Lung (tissue), 12 donors: ENCODE data around the gene BMP2K. TPM values are rescaled to one million over a fixed set of nuclear protein-coding genes. Genes with fewer than 3 reads are reported as not detected.

Experiments
- ATAC-seq: fragments of 200-7000 bp; cut with Tn5 transposase; one replicate; pipeline ENCODE4 v1.9.1; 2020; ENCODE audit warnings: moderate number of reproducible peaks; ENCODE audit not compliant: insufficient read depth, low FRiP score
- DNase-seq, 3 donors: peaks; one replicate each; pipeline ENCODE4 v3.0.0-alpha.2; 2013 to 2017
- H3K27ac ChIP-seq, 2 donors: one replicate each; pipeline ENCODE4 v1.5.1; 2013; ENCODE audit warnings: mild to moderate bottlenecking in 2 of 2, moderate library complexity in 2 of 2, control low read depth in 1 of 2, inconsistent platforms in 1 of 2, low read depth in 1 of 2, low read length in 1 of 2
- H3K27me3 ChIP-seq, 3 donors: one replicate each; pipeline ENCODE4 v1.5.1; 2013; ENCODE audit warnings: low read length in 2 of 3; ENCODE audit not compliant: control insufficient read depth in 3 of 3, insufficient read depth in 3 of 3
- H3K36me3 ChIP-seq, 4 donors: one replicate each; pipeline ENCODE4 v1.5.1; 2013; ENCODE audit warnings: low read length in 4 of 4, mild to moderate bottlenecking in 1 of 4, moderate library complexity in 1 of 4; ENCODE audit not compliant: control insufficient read depth in 4 of 4, insufficient read depth in 4 of 4
- H3K4me1 ChIP-seq, 5 donors: one replicate each; pipeline ENCODE4 v1.5.1; 2013; ENCODE audit warnings: low read length in 5 of 5, mild to moderate bottlenecking in 2 of 5, moderate library complexity in 1 of 5; ENCODE audit not compliant: control insufficient read depth in 5 of 5, insufficient read depth in 5 of 5
- H3K4me3 ChIP-seq: one replicate; pipeline ENCODE4 v1.5.1; 2013; ENCODE audit warnings: mild to moderate bottlenecking, control low read depth, moderate library complexity
- H3K9ac ChIP-seq, 2 donors: one replicate each; pipeline ENCODE4 v1.5.1; 2013; ENCODE audit warnings: low read length in 2 of 2, control low read depth in 1 of 2; ENCODE audit not compliant: insufficient read depth in 1 of 2
- H3K9me3 ChIP-seq, 4 donors: one replicate each; pipeline ENCODE4 v1.5.1; 2013; ENCODE audit warnings: low read length in 3 of 4, mild to moderate bottlenecking in 1 of 4, moderate library complexity in 1 of 4; ENCODE audit not compliant: control insufficient read depth in 4 of 4, insufficient read depth in 3 of 4
- whole genome bisulfite sequencing, 2 donors: extraction: QIAGEN DNeasy Blood & Tissue Kit; methylation state at CpG; one replicate each; pipeline ENCODE4 v1.1.7; 2013; 5-methylcytosine and 5-hydroxymethylcytosine counted together
- polyA plus RNA-seq, 2 donors: library from polyadenylated mRNA; stranded (reverse); fragments of 200-250 nt; gene quantifications; one replicate each; pipeline ENCODE4 v1.2.1, GENCODE V29; 2013
- total RNA-seq, 2 donors: library from RNA; depleted of rRNA in 1 of 2; stranded (reverse); fragments of >200 nt in 1 of 2; gene quantifications; one replicate each; pipeline ENCODE4 v1.2.1, GENCODE V29; 2014 to 2021
- TF ChIP-seq, protein P1 (sequence below): IDR thresholded peaks from 2 replicates; pipeline ENCODE4 v1.5.1; 2012; ENCODE audit warnings: mild to moderate bottlenecking; ENCODE audit errors: control extremely low read depth, extremely low read depth
- donor health status: control.
- donor health status: control.
- donor health status: Bipolar disorder and iron deficiency.
- donor health status: healthy.
- donor health status: DM: yes; HTN: yes; CAD: no.

BMP2K gene
- total and polyA plus RNA-seq, 4 donors = 10.0 to 89.7 (median 26.0) TPM

DNA sequence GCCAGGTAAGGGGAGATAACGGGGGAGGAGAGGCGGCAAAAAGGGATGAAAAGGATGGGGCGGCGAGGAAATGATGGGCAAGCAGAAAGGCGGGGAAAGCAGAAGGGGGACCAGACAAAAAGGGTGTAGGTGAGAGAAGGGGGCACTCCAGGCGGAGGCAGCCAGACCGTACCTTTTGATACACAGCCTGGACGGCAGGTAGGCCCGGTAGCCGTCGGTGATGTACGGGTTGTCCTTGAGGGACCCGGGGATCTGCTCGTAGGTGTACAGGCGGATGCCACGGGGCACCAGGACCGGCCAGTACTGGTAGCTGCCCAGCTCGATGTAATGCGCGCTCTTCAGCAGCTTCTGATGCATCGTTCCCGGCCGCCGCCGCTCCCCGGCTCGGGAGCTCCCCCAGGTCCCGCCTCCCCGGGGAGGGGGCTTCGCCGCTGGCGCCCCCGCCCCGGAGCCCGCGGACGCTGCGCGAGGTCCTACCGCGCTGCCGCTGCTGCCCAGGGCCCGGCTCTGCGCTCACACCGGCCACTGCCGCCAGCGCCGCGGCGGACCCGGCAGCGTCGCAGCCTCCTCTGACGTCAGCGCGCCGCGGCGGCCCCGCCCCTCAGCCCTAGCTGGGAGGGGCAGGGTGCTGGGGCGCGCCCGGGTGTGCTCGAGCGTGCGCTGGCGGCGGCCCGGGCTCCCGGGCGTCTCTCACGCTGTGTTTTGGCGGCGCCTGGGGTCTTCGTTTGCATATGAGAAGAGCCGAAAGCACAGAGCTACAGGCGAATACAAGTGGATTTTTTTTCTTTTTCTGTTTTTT is 162.9 kb downstream of the BMP2K start, which contains the start of gene PAQR3:
Gene PAQR3, minus strand, starts transcription at position 571 of the 799 bp plus-strand sequence. Its CDS starts 214 bp downstream, at position 357.
- H3K4me1 ChIP-seq = peaks cover 0 to 12% (median 0%) of the 10 kb centered on the region in 5 donors
- DNase-seq = peak; percentile 85 to 93 (median 87)
- H3K9me3 ChIP-seq = no peaks in the 10 kb centered on the region
- H3K9ac ChIP-seq = peak within 1 kb of the TSS; percentile 87 to 98
- 0 to 1% methylated on average over 65 to 77 of the region's 77 CpGs for WGBS, 2 donors
- TF ChIP-seq, protein P1, sequence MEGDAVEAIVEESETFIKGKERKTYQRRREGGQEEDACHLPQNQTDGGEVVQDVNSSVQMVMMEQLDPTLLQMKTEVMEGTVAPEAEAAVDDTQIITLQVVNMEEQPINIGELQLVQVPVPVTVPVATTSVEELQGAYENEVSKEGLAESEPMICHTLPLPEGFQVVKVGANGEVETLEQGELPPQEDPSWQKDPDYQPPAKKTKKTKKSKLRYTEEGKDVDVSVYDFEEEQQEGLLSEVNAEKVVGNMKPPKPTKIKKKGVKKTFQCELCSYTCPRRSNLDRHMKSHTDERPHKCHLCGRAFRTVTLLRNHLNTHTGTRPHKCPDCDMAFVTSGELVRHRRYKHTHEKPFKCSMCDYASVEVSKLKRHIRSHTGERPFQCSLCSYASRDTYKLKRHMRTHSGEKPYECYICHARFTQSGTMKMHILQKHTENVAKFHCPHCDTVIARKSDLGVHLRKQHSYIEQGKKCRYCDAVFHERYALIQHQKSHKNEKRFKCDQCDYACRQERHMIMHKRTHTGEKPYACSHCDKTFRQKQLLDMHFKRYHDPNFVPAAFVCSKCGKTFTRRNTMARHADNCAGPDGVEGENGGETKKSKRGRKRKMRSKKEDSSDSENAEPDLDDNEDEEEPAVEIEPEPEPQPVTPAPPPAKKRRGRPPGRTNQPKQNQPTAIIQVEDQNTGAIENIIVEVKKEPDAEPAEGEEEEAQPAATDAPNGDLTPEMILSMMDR = no peak
- H3K27me3 ChIP-seq = no peaks in the 10 kb centered on the region
- peak within 1 kb of the TSS; percentile 91 for H3K4me3 ChIP-seq
- H3K36me3 ChIP-seq = no peaks in the 10 kb centered on the region
- peak; percentile 100 for ATAC-seq
- H3K27ac ChIP-seq = peak within 1 kb of the TSS; percentile 69 to 76

DNA sequence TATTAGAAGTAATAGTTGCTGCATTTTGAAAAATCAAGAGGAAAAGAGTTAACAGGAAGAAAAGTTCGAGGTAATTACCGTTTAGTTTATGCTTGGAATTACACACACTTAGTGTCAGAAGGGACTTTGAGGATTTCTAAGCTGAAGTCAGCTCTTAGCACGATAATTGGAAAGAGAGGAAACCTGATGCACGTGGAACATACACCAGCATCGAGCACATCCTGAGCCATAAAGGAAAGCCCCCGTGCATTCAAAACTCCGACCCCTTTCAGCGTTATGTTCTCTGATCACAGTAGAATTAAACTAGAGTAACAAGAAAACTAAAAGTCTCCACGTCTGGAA is 163.5 kb downstream of the BMP2K start:
- no peak for ATAC-seq

DNA sequence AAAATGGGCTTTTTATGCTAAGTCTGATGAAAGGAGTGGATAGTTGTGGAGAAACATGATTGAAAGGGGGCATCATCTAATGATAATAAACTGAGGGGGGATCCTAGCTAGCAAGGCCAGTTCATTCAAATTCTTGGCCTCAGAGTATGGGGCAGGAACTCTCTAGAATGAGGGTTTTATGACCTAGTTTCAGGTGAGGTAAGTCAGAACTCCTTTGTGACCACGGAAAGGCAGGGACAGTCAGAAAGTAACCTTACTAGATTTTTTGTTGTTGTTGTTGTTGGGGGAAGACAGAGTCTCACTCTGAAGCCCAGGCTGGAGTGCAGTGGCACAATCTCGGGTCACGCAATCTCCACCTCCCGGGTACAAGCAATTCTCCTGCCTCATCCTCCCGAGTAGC is 164.6 kb downstream of the BMP2K start:
- ATAC-seq (no peak), DNase-seq (no peak)
- WGBS, 2 donors = 95 to 97% methylated on average over 5 of the region's 5 CpGs
- H3K9me3 ChIP-seq = no peaks in the 10 kb centered on the region
- no peak overlapping the region for H3K27ac ChIP-seq
- TF ChIP-seq, protein P1 = no peak
- H3K27me3 ChIP-seq = no peaks in the 10 kb centered on the region
- H3K9ac ChIP-seq = no peak overlapping the region
- peaks cover 0 to 12% (median 0%) of the 10 kb centered on the region in 5 donors for H3K4me1 ChIP-seq
- H3K36me3 ChIP-seq = no peaks in the 10 kb centered on the region
- no peak overlapping the region for H3K4me3 ChIP-seq

More for the DNA sequence above, 163.5 kb downstream of the BMP2K start:
- DNase-seq = no peak
- TF ChIP-seq, protein P1 = no peak
- Histone ChIP-seq H3K4me3 (no peak overlapping the region), H3K36me3 (no peaks in the 10 kb centered on the region), H3K4me1 (peaks cover 0 to 12% (median 0%) of the 10 kb centered on the region in 5 donors), H3K9ac (peak overlapping the region in 1 of 2 donors; percentile 57), H3K9me3 (no peaks in the 10 kb centered on the region), H3K27ac (no peak overlapping the region), H3K27me3 (no peaks in the 10 kb centered on the region)
- 0 to 1% methylated on average over 9 of the region's 9 CpGs for WGBS, 2 donors
